Esophagus muscularis mucosa (tissue), 4 donors: Measurements from ENCODE around the gene CCDC146. TPM values are rescaled to one million over a fixed set of nuclear protein-coding genes. Genes with fewer than 3 reads are reported as not detected.
"Not testable (repeated sequence)": the region's sequence is repeated elsewhere in the genome, so short reads cannot be mapped to it uniquely, and the experiment has no call there.

ENCODE experiments used
- DNase-seq: peaks from one replicate; pipeline ENCODE4 v3.0.0-alpha.2; 2017; ENCODE audit errors: extremely low spot score
- H3K27ac ChIP-seq, 4 donors: fragments of 200-600 bp; sonication (generic); replicated peaks in 1 of 4; 1 replicate in 3 of 4; 2 replicates in 1 of 4; pipeline ENCODE4 v1.5.1; 2016 to 2019; ENCODE audit warnings: mild to moderate bottlenecking in 1 of 4
- H3K27me3 ChIP-seq, 4 donors: fragments of 200-600 bp; sonication (generic); one replicate each; pipeline versions ENCODE4 v1.5.1 to v1.6.0; 2016 to 2019
- H3K36me3 ChIP-seq, 4 donors: fragments of 200-600 bp; sonication (generic); one replicate each; pipeline ENCODE4 v1.5.1; 2016 to 2019
- H3K4me1 ChIP-seq, 4 donors: fragments of 200-600 bp; sonication (generic); one replicate each; pipeline ENCODE4 v1.5.1; 2016 to 2019
- H3K4me3 ChIP-seq, 4 donors: fragments of 200-600 bp; sonication (generic); 1 replicate in 2 of 4; 2 replicates in 2 of 4; pipeline ENCODE4 v1.5.1; 2016 to 2019; ENCODE audit warnings: mild to moderate bottlenecking in 4 of 4, moderate library complexity in 1 of 4
- H3K9me3 ChIP-seq, 4 donors: fragments of 200-600 bp; sonication (generic); 1 replicate in 3 of 4; 2 replicates in 1 of 4; pipeline ENCODE4 v1.5.1; 2016 to 2019
- CTCF ChIP-seq, 3 experiments: fragments of 200-600 bp in 2 of 3; fragments of 450-650 bp in 1 of 3; sonication (generic) in 2 of 3; IDR thresholded peaks; one replicate each; pipeline ENCODE4 v1.5.1; 2017 to 2019; ENCODE audit warnings: antibody characterized with exemption in 3 of 3, mild to moderate bottlenecking in 2 of 3, moderate library complexity in 1 of 3
- EP300 ChIP-seq: sonication (generic); formaldehyde crosslinking; IDR thresholded peaks from one replicate; pipeline ENCODE4 v1.6.1; 2017; ENCODE audit warnings: antibody characterized with exemption
- POLR2A ChIP-seq: fragments of 450-650 bp; IDR thresholded peaks from one replicate; pipeline ENCODE4 v1.6.1; 2017; ENCODE audit warnings: antibody characterized with exemption, moderate library complexity, mild to moderate bottlenecking, low read depth
- POLR2AphosphoS5 ChIP-seq, 2 donors: sonication (generic); formaldehyde crosslinking; IDR thresholded peaks; one replicate each; pipeline ENCODE4 v1.6.1; 2017; ENCODE audit warnings: antibody characterized with exemption in 2 of 2
- WGBS: methylation state at CpG from one replicate; pipeline ENCODE4 v1.1.5; 2018; 5-methylcytosine and 5-hydroxymethylcytosine counted together
- intact Hi-C: fragments of 100-400 bp; cut with DNase I; formaldehyde crosslinking; loops from one replicate; pipeline ENCODE4 v1.15.1; 2023
- total RNA-seq, 4 donors: library from RNA; depleted of rRNA; stranded (reverse); fragments of >200 nt; gene quantifications; one replicate each; pipeline versions ENCODE4 v1.1.0 to v1.2.1, GENCODE V29; 2016

The CCDC146 gene
- total RNA-seq, 4 donors from 2014 or later: 14.1 to 21.0 (median 16.2) TPM

DNA sequence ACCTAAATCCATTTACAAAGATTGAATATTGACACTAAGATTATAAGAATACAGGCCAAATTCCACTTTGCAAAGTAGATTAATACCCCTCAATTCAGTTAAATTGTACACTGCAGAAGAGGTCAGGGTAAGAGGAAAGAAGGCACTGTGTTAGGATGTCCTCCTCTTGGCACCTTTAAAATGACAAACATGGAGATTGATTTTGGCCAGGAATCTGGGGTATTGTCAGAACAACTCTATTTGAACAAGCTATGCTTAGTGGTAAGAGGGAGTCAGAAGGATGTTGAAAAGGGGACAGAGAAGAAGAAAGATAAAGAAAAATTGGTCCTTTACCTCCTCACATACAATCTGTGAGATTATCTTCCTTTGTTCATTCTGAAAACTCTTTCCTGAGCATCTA is 55.6 kb downstream of the CCDC146 start:
- H3K27me3 ChIP-seq, DNase-seq, H3K4me3 ChIP-seq, H3K9me3 ChIP-seq, H3K36me3 ChIP-seq, intact Hi-C loops: not testable (repeated sequence)
- Histone ChIP-seq H3K4me1 (peaks cover 0 to 23% (median 17%) of the 10 kb centered on the region in 4 donors), H3K27ac (peak overlapping the region; percentile 38 to 69 (median 50))

DNA sequence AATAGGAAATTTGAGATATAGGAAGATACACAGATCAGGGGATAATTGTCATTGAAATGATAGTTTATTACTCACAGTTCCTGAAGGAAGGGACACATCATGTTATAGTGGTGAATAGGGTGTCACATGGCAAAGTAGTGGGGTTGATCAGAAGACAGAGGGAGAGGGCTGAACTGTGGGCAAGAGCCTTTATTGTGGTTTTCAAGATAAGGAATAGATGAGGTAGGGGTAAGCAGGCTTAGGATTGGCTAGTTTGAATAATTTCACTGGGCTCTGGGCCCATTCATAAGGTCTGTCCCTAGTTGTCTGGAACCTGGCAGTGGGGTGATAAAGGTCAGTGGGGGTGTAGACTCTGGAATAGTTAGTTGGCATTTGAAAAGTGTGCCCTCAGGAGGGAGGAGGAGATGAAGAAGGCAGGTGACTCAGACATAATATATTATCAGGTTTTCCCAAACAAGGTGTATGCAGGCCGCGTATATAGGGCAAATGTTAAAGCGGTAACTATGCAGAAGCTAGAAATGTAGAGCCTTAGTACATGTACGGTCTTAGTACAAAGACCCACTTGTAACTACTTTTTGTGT is 58.7 kb downstream of the CCDC146 start:
- Histone ChIP-seq H3K27me3 (no peaks in the 10 kb centered on the region), H3K36me3 (no peaks in the 10 kb centered on the region), H3K4me3 (no peak overlapping the region), H3K4me1 (peaks cover 0 to 46% (median 32%) of the 10 kb centered on the region in 4 donors), H3K27ac (no peak overlapping the region), H3K9me3 (peaks cover 0 to 3% (median 0%) of the 10 kb centered on the region in 4 donors)
- TF ChIP-seq EP300 (no peak), CTCF (IDR thresholded peaks at IDR 0.05) (no peak), POLR2AphosphoS5 (IDR thresholded peaks at IDR 0.05) (no peak), POLR2A (no peak)
- WGBS: over 99% methylated on average over 4 of the region's 4 CpGs
- intact Hi-C loops: no loop called here
- DNase-seq: no peak

DNA sequence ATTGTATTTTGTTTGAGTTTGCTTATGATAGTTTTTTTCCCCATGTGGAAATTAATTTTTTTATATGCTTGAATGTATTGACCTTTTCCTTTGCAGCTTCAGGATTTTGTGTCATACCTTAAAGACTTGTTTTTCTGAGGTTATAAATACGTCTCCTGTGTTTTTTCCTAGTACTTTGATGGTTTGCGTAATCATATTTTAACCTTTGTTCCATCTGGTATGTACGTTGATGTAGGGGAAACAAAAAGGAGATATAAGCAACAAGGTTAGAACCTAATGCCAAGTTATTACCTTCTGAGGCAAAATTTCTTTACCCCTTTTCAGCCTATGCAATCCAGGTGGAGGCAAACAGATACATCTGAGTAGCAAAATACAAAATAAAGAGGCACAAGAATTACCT is 59.3 kb downstream of the CCDC146 start:
- no peaks in the 10 kb centered on the region for H3K27me3 ChIP-seq
- intact Hi-C loops: no loop called here
- H3K27ac ChIP-seq: no peak overlapping the region
- H3K36me3 ChIP-seq: no peaks in the 10 kb centered on the region
- no peak for DNase-seq
- TF ChIP-seq POLR2A (no peak), EP300 (no peak), CTCF (IDR thresholded peaks at IDR 0.05) (no peak), POLR2AphosphoS5 (IDR thresholded peaks at IDR 0.05) (no peak)
- H3K4me3 ChIP-seq: no peak overlapping the region
- H3K9me3 ChIP-seq: peaks cover 0 to 3% (median 0%) of the 10 kb centered on the region in 4 donors
- 84% methylated on average over 3 of the region's 3 CpGs for WGBS
- peaks cover 0 to 42% (median 32%) of the 10 kb centered on the region in 4 donors for H3K4me1 ChIP-seq

GRCh38 chr7:77182261-77182660 is 59.8 kb downstream of the CCDC146 start:
- Histone ChIP-seq H3K4me3 (no peak overlapping the region), H3K36me3 (no peaks in the 10 kb centered on the region), H3K4me1 (peaks cover 0 to 37% (median 28%) of the 10 kb centered on the region in 4 donors), H3K9me3 (peaks cover 0 to 3% (median 0%) of the 10 kb centered on the region in 4 donors), H3K27me3 (no peaks in the 10 kb centered on the region), H3K27ac (peak overlapping the region in 1 of 4 donors; percentile 43)
- intact Hi-C loops: no loop called here
- DNase-seq: no peak
- 95% methylated on average over 1 of the region's 1 CpG for WGBS
- TF ChIP-seq POLR2AphosphoS5 (IDR thresholded peaks at IDR 0.05) (no peak), EP300 (no peak), CTCF (IDR thresholded peaks at IDR 0.05) (no peak), POLR2A (no peak)

DNA sequence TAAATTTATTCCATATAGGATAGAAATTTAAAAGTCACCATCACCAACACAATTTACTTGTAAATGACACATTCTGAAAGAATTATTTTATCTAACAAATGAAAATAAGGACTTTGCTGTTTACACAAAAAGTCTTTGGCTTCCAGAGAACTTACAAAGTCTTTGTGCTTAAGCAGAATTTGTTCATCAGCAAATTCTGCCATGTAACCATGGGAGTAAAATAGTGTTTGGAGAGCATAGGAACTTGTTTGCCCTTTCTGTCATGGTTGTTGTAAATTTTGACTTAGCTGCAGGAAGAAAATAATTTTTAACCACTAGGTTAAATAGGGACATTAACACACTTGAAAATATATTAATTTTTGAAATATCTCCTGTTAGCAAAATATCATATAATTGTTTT is 62.0 kb downstream of the CCDC146 start:
- Histone ChIP-seq H3K4me1 (peaks cover 0 to 28% (median 22%) of the 10 kb centered on the region in 4 donors), H3K36me3 (no peaks in the 10 kb centered on the region), H3K4me3 (no peak overlapping the region), H3K27me3 (no peaks in the 10 kb centered on the region), H3K9me3 (peaks cover 0 to 3% (median 0%) of the 10 kb centered on the region in 4 donors), H3K27ac (peak overlapping the region; percentile 43 to 65 (median 59))
- no peak for DNase-seq
- TF ChIP-seq POLR2A: no peak
- intact Hi-C loops: no loop called here

- Histone ChIP-seq H3K4me1 (peaks cover 0 to 28% (median 22%) of the 10 kb centered on the region in 4 donors), H3K27me3 (no peaks in the 10 kb centered on the region), H3K27ac (peak overlapping the region; percentile 43 to 65 (median 59)), H3K36me3 (no peaks in the 10 kb centered on the region), H3K4me3 (no peak overlapping the region), H3K9me3 (peaks cover 0 to 3% (median 0%) of the 10 kb centered on the region in 4 donors)
- 33% methylated on average over 3 of the region's 3 CpGs for WGBS
- TF ChIP-seq POLR2A (no peak), EP300 (no peak), POLR2AphosphoS5 (IDR thresholded peaks at IDR 0.05) (no peak), CTCF (IDR thresholded peaks at IDR 0.05) (no peak)
- intact Hi-C loops: no loop called here
- DNase-seq: no peak
Observed at GRCh38 chr7:77184990-77185389, 62.6 kb downstream of the CCDC146 start.
